Adrenal gland (tissue), 5 donors: ENCODE measurements around the gene SPRR1B.
"Not testable (repeated sequence)": the region's sequence is repeated elsewhere in the genome, so short reads cannot be mapped to it uniquely, and the experiment has no call there.

Experiments
- CTCF ChIP-seq, 6 experiments: fragments of 450-650 bp in 4 of 6; fragments of 200-600 bp in 2 of 6; sonication (generic) in 1 of 6; IDR thresholded peaks; 1 replicate in 5 of 6; 2 replicates in 1 of 6; pipeline versions ENCODE4 v1.5.1 to v1.8.0; 2016 to 2021; ENCODE audit warnings: antibody characterized with exemption in 6 of 6, mild to moderate bottlenecking in 2 of 6, moderate library complexity in 1 of 6
- POLR2A ChIP-seq, 2 donors: fragments of 450-650 bp; IDR thresholded peaks; one replicate each; pipeline ENCODE4 v1.6.1; 2017; ENCODE audit warnings: antibody characterized with exemption in 2 of 2, mild to moderate bottlenecking in 2 of 2, moderate library complexity in 1 of 2
- donor health status: DM: no; HTN: no; CAD: no.

GRCh38 chr1:153022340-153022739 is 8.7 kb upstream of the SPRR1B start:
- TF ChIP-seq CTCF, POLR2A (IDR thresholded peaks at IDR 0.05): not testable (repeated sequence)
